Activated CD8-positive, alpha-beta memory T cell treated with anti-CD3 and anti-CD28 coated beads for 36 hours (primary cell): ENCODE measurements around the gene ERBB4. TPM values are rescaled to one million over a fixed set of nuclear protein-coding genes. Genes with fewer than 3 reads are reported as not detected.
"Not testable (repeated sequence)": the region's sequence is repeated elsewhere in the genome, so short reads cannot be mapped to it uniquely, and the experiment has no call there.

Experiments used
- CTCF ChIA-PET: fragments of 350-600 bp; sonication (Branson Sonifier 250); formaldehyde crosslinking; loops from one replicate; lab custom pipeline; 2021; ENCODE audit warnings: antibody characterized with exemption; lab: Charles Lee
- POLR2A ChIA-PET: fragments of 350-600 bp; sonication (Branson Sonifier 250); formaldehyde crosslinking; loops from one replicate; lab custom pipeline; 2021; ENCODE audit warnings: antibody characterized with exemption; lab: Charles Lee
- total RNA-seq, 2 experiments: library from RNA; stranded (reverse); gene quantifications; one replicate each; pipeline ENCODE4 v1.2.3, GENCODE V29; 2021

ERBB4 gene
- total RNA-seq, 2 experiments from 2014 or later = not detected

DNA sequence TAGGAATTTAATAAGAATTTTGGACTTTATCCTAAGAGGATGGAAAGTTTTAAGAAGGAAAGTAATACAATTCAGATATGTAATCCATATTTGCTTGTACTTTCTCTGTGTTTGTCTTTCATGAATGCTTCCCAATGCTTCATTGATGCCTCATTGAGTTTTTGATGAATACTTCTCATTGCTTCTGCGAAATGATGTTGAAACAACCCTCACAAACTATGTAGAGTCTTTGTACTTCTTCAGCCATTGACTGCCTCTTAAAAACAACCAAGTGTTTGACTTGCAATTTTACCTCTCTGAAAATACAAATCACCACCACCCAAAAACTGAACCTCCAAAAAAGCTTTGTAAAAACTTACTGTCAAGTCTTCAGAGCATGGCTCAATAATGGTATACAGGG lies 424.1 kb downstream of the ERBB4 start:
- ChIA-PET POLR2A (no interaction called here), CTCF (no interaction called here)

DNA sequence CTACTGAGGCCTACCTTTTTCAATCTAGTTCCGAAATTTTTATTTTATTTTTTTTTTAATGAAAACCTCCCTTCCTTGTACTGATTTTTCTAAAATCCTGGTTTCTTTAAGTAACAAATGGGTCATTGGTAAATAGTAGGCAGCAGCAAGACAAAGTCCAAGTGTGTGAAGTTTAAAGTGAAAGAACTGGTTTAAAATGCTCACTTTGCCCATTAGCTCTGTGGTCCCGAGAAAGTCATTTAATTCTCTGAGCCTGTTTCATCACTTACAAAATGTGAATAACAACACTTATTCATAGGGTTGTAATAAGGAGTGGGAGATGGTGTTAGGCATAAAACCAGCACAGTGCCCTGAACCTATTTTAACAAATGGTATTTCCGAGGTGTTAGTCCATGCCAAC lies 426.2 kb downstream of the ERBB4 start:
- ChIA-PET POLR2A (no interaction called here), CTCF (no interaction called here)

DNA sequence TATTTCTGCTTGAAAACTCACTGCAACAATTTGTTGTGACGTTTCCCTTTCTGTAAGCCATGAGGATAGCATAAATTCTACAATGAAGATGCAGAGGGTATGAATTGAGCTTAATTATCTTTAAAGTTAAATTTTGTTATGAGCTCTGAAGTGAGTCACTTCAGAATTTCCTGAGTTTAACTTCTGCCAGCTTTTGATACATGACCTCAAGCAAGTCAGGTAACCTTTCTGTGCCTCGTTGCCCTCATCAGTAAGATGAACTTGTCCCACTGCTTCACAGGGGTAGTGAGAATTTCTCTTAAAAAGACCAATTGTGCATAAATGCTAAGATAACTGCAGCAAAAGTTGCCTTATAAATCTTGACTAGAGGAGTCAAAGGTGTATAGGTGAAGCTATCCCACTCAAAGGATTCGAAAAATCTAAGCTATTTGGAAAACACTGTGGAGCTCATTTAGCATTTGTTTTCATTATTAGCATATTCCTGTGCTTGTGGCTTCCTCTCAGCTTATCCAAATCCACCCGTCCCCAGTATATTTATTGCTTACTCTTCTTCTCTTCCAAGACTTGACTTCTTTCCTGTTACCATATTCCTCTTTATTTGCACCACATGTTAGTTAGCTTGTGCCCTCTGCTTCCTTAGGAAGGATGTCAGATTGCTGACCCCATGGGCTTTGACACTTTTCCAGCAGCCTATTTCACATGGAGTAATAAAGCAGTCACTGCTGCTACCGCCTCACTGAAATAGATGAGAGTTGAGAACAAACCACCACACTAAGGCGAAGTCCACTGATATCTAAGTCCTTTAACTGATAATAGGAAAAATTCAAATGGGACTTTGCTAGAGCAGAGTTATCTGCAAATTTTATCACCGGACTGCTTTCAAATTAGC lies 428.6 kb downstream of the ERBB4 start:
- POLR2A ChIA-PET = no interaction called here
- CTCF ChIA-PET = no interaction called here

DNA sequence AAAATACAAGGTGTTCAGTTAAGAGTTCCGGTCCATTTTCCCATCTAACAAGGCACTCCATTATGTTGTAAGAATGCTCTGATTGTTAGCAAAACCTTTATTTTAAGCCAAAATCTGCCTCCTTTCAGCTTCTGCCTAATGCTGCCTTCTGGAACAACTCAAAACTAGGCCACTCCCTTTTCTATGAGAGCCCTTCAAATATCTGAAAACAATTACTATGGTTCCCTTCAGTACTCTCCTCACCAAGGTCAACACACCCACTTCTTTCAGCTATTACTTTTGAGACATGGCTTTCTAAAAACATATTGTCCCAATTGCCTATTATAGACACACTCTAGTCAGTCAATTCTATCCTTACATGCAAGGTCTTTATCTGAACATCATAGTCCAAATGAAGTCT lies 429.4 kb downstream of the ERBB4 start:
- ChIA-PET CTCF (no interaction called here), POLR2A (no interaction called here)

DNA sequence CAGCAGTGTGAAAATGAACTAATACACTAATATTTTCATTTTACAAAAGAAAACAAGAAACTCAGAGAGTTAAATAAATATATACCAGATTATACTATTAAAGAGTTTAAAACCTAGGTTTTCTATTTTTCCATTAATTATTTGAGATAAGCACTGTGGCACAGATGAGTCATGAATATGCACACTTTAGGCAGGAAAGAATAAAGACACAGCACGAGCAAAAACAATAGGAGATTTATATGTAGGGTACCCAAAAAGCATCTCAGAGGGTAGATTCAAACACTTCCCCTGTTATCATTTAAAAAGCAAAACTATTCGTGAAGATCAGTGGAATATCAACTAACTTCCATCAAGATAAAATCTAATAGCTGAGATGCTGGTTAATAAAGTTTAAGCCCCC lies 430.6 kb downstream of the ERBB4 start:
- CTCF ChIA-PET = no interaction called here
- POLR2A ChIA-PET = no interaction called here

DNA sequence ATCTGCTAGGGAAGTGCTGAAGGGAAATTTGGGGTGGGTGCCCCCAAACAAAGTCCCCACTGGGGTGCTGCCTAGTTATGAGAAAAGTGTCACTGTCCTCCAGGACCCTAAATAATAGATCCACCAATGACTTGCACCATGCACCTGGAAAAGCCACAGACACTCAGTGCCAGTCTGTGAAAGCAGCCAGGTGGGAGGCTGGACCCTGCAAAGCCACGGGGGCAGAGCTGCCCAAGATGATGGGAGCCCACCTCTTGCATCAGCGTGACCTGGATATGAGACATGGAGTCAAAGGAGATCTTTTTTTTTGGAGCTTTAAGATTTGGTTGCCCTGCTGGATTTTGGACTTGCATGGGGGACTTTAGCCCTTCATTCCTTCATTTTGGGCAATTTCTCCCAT lies 431.6 kb downstream of the ERBB4 start:
- POLR2A ChIA-PET = no interaction called here
- CTCF ChIA-PET = no interaction called here

DNA sequence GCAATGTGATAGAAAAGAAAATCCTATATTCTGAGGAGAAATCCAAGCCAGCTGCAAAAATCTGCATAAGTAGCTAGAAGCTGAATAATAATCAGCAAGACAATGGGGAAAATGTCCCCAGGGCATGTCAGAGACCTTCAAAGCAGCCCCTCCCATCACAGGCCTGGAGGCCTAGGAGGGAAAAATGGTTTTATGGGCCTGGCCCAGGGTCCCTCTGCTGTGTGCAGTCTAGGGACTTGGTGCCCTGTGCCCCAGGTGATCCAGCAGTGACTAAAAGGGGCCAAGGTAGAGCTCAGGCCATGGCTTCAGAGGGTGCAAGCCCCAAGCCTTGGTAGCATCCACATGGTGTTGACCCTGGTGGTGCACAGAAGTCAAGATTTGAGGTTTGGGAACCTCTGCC lies 432.1 kb downstream of the ERBB4 start:
- CTCF ChIA-PET, POLR2A ChIA-PET: not testable (repeated sequence)

DNA sequence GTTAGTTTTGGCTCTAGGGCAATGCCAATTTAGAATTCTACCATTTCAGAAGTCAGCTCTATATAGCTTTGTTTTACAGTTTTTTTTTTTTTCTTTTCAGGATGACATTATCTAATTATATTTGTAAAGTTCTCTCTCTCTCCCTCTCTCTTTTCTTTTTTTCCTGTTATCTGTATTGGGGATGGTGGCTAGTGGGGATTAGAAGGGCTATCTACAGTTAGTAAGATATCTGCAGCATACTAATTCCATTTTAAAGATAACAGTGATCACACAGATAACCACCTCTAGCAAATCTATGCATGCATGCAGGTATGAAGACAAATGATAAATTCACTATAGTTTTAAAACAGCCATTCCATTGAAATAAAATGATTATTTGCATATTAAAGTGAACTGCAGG lies 438.9 kb downstream of the ERBB4 start:
- POLR2A ChIA-PET = no interaction called here
- CTCF ChIA-PET = no interaction called here

DNA sequence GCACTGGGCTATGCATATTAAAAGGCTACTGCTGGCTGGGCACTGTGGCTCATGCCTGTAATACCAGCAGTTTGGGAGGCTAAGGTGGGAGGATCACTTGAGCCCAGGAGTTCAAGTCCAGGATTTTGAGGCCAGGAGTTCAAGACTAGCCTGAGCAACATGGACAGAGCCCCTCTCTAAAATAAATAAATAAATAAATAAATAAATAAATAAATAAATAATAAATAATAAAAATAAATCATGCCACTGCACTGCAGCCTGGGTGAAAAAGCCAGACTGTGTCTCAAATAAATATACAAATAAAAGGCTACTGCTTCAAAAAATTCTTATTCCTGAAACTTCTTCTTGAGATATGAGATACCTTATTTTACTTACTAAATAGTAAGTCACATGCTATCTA lies 439.6 kb downstream of the ERBB4 start:
- ChIA-PET POLR2A (no interaction called here), CTCF (no interaction called here)

DNA sequence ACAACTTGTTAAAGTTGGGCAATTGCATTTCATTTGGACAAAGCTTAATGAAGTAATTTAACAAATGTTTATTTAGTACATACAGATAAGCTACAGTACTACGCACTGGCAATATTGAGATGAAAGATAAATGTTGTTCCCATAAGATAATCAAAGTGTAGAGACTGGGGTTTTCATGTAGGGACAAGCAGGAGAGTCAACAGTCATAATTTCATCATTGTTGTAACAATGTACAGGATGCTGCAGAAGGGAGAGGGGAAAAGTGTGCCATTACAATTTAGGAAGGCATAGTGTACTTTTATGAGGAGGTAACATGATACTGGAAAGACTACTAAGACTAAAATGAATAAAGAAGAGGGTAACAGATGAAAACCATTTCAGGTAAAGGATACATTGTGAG lies 441.6 kb downstream of the ERBB4 start:
- ChIA-PET CTCF (no interaction called here), POLR2A (no interaction called here)

DNA sequence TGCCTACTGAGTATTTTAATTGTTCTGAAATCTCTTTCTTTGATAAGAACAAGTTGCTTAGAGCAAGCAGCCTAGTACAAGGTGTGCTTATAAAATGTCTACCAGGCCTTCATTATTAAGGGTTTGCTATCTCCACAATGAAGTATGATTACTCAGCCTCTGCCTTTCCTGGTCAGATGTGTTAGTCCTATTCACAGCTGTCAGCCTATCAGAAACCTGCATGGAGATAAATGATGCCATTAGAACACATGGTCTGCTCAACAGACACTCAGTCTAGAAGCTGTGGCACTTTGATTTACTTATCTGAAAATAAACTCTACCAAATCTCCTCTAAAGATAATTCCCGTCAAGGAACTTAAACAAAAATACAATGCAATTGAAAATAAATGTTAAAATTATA lies 448.7 kb downstream of the ERBB4 start:
- ChIA-PET POLR2A (no interaction called here), CTCF (no interaction called here)

DNA sequence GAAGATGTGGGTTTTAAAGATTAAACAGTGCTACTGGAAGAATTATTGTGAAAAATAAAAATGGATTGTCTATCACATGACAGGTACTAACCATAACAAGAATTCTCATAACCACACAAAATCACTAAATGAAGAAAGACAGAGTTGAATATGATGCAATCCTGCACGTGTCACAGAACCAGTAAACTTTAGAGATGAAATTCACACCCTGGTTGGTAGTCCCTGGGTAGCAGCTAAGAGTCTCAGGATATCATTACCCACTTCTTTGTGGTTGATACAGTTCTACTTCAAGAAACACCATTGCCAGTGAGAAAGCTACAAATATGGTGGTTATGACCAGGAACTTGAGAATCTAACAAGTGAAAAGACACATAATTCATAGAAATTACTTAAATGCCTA lies 450.2 kb downstream of the ERBB4 start:
- ChIA-PET CTCF (no interaction called here), POLR2A (no interaction called here)

DNA sequence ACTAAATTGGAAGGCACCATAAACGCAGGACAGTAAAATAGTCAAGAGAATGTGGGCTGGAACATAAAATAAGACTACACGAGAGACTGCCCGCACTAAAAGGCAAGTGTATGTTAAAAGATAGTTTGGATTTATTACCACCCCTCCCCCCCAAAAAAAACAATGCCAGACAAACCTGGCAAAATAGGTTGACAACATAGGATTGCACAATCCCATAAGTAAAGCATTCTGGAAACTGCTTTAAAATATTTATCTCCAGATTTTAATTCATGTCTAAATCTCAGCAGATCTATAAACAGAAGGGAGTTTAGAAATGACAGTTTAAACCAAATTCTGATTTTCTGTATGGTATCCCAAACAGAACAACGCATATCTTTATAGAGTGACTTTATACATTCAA lies 455.1 kb downstream of the ERBB4 start:
- POLR2A ChIA-PET = no interaction called here
- CTCF ChIA-PET = no interaction called here

DNA sequence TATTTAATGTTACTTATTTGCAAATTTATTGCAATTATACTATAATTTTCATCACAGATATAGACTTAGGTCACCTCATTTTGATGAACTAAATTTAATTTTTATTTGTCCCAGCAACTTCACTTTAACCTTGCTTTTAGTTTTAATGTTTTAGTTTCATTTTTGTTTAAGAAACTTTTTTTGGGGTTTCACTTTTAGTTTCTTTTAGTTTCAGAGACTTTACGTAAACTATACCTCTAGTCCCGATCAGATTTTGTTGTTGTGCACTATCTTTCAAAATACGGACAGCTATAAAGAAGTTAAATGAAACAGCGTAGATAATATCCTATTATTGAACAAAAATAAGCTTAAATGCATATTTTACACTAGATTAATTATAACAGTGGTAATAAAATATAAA lies 460.5 kb downstream of the ERBB4 start:
- POLR2A ChIA-PET = no interaction called here
- CTCF ChIA-PET = no interaction called here

DNA sequence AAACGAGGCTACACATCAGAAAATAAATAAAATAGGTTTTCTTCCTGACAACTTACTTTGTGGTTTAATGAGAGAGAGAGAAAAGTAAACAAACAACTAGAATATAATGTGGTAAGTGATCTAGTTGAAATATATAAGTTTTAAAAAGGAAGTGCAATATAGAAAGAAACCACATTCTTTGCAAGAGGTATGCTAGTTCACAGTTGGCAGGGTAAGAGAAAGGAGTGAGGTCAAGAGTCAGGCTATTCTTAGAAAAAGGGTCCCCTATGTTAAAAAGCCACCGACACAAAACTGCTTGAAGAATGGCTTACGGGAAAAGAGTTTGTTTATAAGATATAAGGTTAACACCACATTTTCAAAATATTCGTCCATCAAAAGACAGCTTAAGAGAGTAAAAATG lies 462.1 kb downstream of the ERBB4 start:
- CTCF ChIA-PET = no interaction called here
- POLR2A ChIA-PET = no interaction called here

DNA sequence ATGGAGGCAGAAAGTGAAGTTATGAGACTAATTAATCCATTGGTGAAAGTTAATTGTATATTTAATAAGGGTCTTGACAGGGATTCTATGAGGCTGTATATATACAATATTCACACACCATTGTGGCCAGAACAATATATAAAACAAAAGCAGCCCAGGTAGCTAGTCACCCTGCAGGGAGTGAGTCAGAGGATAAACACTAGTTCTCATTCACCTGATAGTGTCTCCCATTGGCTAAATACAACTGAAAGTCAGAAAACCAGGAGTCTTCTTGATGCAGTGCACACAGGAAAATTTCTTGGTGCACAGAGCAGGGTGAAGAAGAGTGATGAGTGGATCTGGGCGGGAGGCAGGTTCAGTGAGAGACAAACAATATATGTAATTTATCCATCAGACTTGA lies 465.2 kb downstream of the ERBB4 start:
- ChIA-PET POLR2A (no interaction called here), CTCF (no interaction called here)

DNA sequence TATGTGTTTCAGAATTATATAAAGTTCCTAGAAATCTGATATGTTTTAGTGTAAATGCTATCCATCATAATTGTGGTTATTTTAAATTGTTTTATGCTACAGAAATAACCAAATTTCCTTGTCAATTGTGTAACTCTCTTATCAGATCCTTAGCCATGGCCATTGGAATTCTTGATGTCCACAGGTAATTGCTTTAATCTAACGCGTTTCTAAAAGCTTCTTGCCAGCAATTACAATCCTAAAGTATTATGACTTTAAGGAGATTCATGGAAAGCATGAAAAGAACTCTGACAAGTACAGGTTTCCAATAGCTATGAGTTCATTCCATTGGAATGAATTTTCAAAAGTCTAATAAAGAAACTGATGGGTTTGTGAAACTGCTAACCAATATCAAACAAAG lies 472.1 kb downstream of the ERBB4 start:
- POLR2A ChIA-PET = no interaction called here
- CTCF ChIA-PET = no interaction called here

DNA sequence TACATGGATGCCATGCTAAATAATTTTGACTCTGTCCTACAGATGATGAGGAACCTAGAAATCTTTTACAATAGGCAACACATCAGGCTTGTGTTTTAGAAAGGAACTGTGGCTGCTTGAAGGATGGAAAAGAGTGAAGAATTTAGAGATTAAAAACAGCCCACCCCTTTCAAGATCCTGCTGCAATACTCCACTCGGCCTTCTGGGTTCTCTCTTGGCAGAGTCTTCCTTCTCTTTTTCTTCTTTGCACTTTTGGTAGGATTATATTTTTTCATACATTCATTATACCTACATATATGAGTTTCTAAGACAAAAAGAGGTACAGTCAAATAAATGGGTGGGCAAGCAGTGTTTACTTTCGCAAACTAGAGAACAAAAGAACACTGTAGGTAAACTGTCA lies 474.3 kb downstream of the ERBB4 start:
- ChIA-PET POLR2A (no interaction called here), CTCF (no interaction called here)

DNA sequence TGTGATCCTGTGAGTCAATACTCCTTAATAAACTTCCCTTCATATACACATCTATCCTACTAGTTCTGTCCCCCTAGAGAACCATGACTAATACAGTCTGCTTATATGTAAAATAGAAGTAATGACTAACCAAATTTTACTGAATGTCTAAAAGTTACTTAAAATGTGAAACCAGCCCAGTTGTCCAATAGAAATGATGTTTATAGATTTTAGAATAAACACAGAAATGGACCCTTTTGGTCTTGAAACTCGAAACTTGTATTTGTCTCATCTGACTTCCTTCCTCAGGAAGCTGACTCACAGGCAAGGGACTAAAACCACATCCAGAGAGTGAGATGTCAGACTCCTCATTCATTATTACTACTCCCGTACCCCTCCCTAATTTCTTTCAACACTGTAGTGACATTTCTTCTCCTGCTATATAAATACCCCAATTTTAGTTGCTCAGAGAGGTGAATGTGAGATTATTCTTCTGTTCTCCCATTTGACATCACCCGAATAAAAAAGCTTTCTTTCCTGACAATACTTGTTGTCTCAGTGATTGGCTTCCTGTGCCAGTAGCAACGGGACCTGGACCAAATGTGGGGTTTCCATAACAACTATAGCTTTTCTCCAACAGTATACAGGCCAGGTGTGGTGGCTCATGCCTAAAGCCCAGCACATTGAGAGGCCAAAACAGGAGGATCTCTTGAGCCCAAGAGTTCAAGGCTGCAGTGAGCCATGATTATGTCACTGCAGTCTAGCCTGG lies 486.0 kb downstream of the ERBB4 start:
- CTCF ChIA-PET = no interaction called here
- POLR2A ChIA-PET = no interaction called here

DNA sequence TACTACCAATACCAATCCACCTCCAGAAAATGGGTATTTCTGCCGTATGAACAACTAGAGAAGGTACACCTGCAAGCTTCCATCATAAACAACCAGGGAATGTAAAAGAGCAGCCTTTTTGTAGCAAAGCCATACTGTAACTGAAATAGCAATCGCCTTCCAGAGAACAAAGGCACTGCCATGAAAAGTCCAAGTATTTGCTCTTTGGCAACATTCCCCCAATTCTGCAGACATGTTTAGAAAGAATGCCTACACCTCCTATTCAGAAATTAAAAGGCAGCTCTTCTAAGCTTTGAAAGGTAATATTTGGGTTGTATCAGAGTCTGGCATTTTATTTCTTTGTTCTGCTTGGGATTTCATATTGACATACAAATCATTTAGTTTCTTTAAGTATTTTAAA lies 487.7 kb downstream of the ERBB4 start:
- ChIA-PET POLR2A (no interaction called here), CTCF (no interaction called here)

DNA sequence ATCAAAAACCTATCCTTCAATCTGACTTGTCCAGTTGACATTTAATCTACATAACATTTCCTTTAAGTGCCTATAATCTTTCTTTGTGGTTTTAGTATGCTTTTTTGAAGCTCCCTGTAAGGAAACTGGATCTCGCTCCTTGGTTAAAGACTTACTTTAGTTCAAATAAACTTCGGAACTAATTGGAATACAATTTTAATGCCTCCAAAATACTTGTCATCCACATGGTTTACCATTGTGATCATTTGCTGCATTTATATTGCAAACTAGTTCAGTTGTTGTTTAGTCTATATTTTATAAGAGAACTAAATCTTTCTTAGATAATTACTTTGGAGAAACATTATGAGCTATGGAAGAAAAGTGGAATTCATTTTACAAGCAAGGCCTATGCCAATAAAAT lies 496.0 kb downstream of the ERBB4 start:
- POLR2A ChIA-PET = no interaction called here

More for the DNA sequence above, 496.0 kb downstream of the ERBB4 start:
- CTCF ChIA-PET = no interaction called here
